ENCODE results near the gene TEX44. TPM values are rescaled to one million over a fixed set of nuclear protein-coding genes. Genes with fewer than 3 reads are reported as not detected.
A peak's percentile ranks its signal among the peaks of the same experiment; 100 is the strongest.

The TEX44 gene
- total and polyA plus RNA-seq, 9 of the 15 experiments (the other 6 are each of a cell fraction or from before 2014, with no cell fraction given), result not detected

- Histone ChIP-seq H3K9me1 (ENCODE audit: control insufficient read depth, insufficient read depth, low read length) (no peaks in the 10 kb centered on the region), H3K79me2 (ENCODE audit: control insufficient read depth, insufficient read depth, low read length) (no peaks in the 10 kb centered on the region), H3K27ac (ENCODE audit: extremely low read depth, low read depth, low read length) (no peak overlapping the region), H3K4me3 (no peak overlapping the region), H3K9me3 (replicated peaks; ENCODE audit: control insufficient read depth, insufficient read depth, low read depth, low read length) (0 out of 2 replicates have a peak, but pooled peaks cover 2% of the 10 kb centered on the region), H2AFZ (ENCODE audit: low read depth, low read length) (no peak overlapping the region; the same call in 1 of the 2 replicates), H4K20me1 (replicated peaks; ENCODE audit: control insufficient read depth, insufficient read depth, low read length) (no peaks in the 10 kb centered on the region), H3K4me2 (ENCODE audit: insufficient read depth, low read length) (no peak overlapping the region), H3K9ac (ENCODE audit: insufficient read depth in 1 of 2, low read depth in 2 of 2, low read length in 2 of 2) (no peak overlapping the region), H3K36me3 (ENCODE audit: control insufficient read depth, insufficient read depth, low read length) (no peaks in the 10 kb centered on the region), H3K4me1 (replicated peaks in 1 of 2; ENCODE audit: control insufficient read depth in 2 of 2, insufficient read depth in 2 of 2, low read length in 2 of 2) (peaks cover 4 to 5% of the 10 kb centered on the region in 2 experiments; a peak in 3 of 5 replicates), H3K27me3 (ENCODE audit: control insufficient read depth in 2 of 2, insufficient read depth in 2 of 2, low read length in 2 of 2) (peaks cover 0 to 11% of the 10 kb centered on the region in 2 experiments; a peak in 2 of 5 replicates)
- in situ Hi-C loops (cut with MboI), result no loop called here
- TF ChIP-seq CBX1 (IDR thresholded peaks at IDR 0.05; ENCODE audit: low read depth) (no peak), CHD7 (IDR thresholded peaks at IDR 0.05; ENCODE audit: low read depth, low read length) (peak; percentile 93), NR2C2 (CRISPR knock-in tag; IDR thresholded peaks at IDR 0.05) (no peak), NR2C2 (tag; IDR thresholded peaks at IDR 0.05) (no peak), TOE1 (IDR thresholded peaks at IDR 0.05; ENCODE audit: borderline replicate concordance) (no peak), TOE1 (CRISPR knock-in tag; IDR thresholded peaks at IDR 0.05; ENCODE audit: borderline replicate concordance, low read depth) (no peak), CREM (IDR thresholded peaks at IDR 0.05; ENCODE audit: low read depth) (no peak), SNIP1 (IDR thresholded peaks at IDR 0.05; ENCODE audit: low read depth) (no peak), ELF1 (tag; IDR thresholded peaks at IDR 0.05) (no peak), CREB5 (CRISPR knock-in tag; IDR thresholded peaks at IDR 0.05) (no peak)
- WGBS (ENCODE audit: insufficient coverage, low coverage, missing lambda C conversion rate), result 28% methylated on average over 12 of the region's 13 CpGs
- CTCF ChIA-PET (ENCODE audit: low intra/inter-chr PET ratio), result no interaction called here
- no peak for FAIRE-seq
- intact Hi-C loops (cut with micrococcal nuclease), result no loop called here
- POLR2A ChIA-PET, result no interaction called here
- no peak; the same call in 2 of the 3 replicates for ATAC-seq
- DNase-seq (ENCODE audit: extremely low read depth in 1 of 4, low spot score in 3 of 4), result no peak
- no TSS peak for BruUV-seq (replicated peaks)
These were observed 46.5 kb upstream of the TEX44 start for GRCh38 chr2:231546014-231546715.
